Measurements from ENCODE around the gene VDAC1. TPM values are rescaled to one million over a fixed set of nuclear protein-coding genes. Genes with fewer than 3 reads are reported as not detected.

VDAC1 gene
- total and polyA plus RNA-seq, 2 donors: 101 to 166 TPM

DNA sequence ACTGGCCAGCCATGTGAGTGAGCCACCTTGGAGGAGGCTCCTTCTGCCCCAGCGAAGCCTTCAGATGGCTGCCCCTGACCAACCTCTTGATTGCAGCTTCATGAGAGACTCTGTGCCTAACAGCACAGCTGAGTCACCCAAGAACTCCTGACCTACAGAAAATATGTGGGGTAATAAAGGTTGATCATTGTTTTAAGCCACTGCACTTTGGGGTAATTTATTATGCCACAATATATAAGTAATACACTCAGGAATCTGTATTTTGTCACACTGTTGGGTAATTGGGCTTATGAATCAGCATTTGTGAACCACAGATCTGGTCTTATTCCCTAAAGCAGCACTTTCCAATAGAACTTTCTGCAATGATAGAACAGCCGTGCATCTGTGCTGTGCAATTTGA, 24.4 kb upstream of the VDAC1 start:
- H3K4me1 ChIP-seq (ENCODE audit: control insufficient read depth in 2 of 2, insufficient read depth in 2 of 2, low read length in 2 of 2): peaks cover 0 to 4% of the 10 kb centered on the region in 2 donors
- 99% methylated on average over 2 of the region's 2 CpGs for WGBS
- no peaks in the 10 kb centered on the region for H3K27me3 ChIP-seq (ENCODE audit: control insufficient read depth in 2 of 2, insufficient read depth in 1 of 2, low read length in 1 of 2)
- DNase-seq (ENCODE audit: low read depth in 6 of 9, low spot score in 9 of 9): no peak
- H3K9me3 ChIP-seq (ENCODE audit: control insufficient read depth in 2 of 2, insufficient read depth in 1 of 2, low read length in 1 of 2): peaks cover 0 to 8% of the 10 kb centered on the region in 2 donors
- peaks cover 5 to 10% of the 10 kb centered on the region in 2 donors for H3K36me3 ChIP-seq (ENCODE audit: control insufficient read depth in 2 of 2, insufficient read depth in 2 of 2, low read length in 1 of 2)
- H3K4me3 ChIP-seq (ENCODE audit: low read length in 2 of 2): no peak overlapping the region
- no peak overlapping the region for H3K27ac ChIP-seq (ENCODE audit: low read depth in 1 of 2, low read length in 1 of 2)

DNA sequence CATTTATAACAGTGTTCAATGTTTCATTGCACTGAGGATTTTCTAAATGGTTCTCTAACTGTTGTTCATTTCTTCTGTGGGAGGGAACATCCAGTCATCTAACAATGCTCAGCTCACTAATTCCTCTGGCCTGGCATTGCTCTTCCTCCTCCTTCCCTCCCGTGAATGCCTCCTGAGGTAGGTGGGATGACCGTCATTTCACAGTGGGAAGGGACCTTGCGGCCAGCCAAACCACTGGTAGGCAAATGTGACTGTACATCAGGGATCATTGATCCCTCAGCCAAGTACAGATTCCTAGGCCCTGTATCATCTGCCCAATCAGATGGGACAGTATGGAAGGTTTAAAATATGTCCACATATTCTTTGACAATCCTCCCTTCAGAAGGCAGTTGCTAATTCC, 23.7 kb upstream of the VDAC1 start:
- WGBS: over 99% methylated on average over 3 of the region's 3 CpGs
- DNase-seq (ENCODE audit: low read depth in 6 of 9, low spot score in 9 of 9): no peak

DNA sequence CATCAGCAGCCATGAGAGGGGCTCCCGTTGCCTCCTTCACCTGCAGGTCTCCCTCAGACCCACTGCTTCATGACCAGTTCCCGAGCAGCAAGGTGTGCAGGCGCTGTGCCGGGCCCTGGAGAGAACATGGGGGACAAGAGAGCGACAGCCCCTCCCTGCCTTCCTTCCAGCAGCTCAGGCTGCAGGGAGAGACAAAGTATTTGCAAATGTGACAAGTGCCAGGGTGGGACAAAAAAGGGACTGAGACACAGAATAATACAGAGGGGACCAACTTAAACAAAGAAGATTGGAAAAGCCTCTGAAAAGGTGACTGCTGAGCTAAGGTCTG, 22.5 kb upstream of the VDAC1 start:
- no peak for DNase-seq (ENCODE audit: low read depth in 6 of 9, low spot score in 9 of 9)
- Histone ChIP-seq H3K27ac (ENCODE audit: low read depth in 1 of 2, low read length in 1 of 2) (no peak overlapping the region), H3K4me1 (ENCODE audit: control insufficient read depth in 2 of 2, insufficient read depth in 2 of 2, low read length in 2 of 2) (peaks cover 0 to 4% of the 10 kb centered on the region in 2 donors), H3K4me3 (ENCODE audit: low read length in 2 of 2) (no peak overlapping the region), H3K9me3 (ENCODE audit: control insufficient read depth in 2 of 2, insufficient read depth in 1 of 2, low read length in 1 of 2) (peaks cover 0 to 3% of the 10 kb centered on the region in 2 donors), H3K36me3 (ENCODE audit: control insufficient read depth in 2 of 2, insufficient read depth in 2 of 2, low read length in 1 of 2) (peaks cover 5 to 10% of the 10 kb centered on the region in 2 donors), H3K27me3 (ENCODE audit: control insufficient read depth in 2 of 2, insufficient read depth in 1 of 2, low read length in 1 of 2) (no peaks in the 10 kb centered on the region)
- WGBS: 96% methylated on average over 5 of the region's 5 CpGs

More for the DNA sequence above, 23.7 kb upstream of the VDAC1 start:
- Histone ChIP-seq H3K36me3 (ENCODE audit: control insufficient read depth in 2 of 2, insufficient read depth in 2 of 2, low read length in 1 of 2) (peaks cover 5 to 10% of the 10 kb centered on the region in 2 donors), H3K4me3 (ENCODE audit: low read length in 2 of 2) (no peak overlapping the region), H3K9me3 (ENCODE audit: control insufficient read depth in 2 of 2, insufficient read depth in 1 of 2, low read length in 1 of 2) (peaks cover 0 to 8% of the 10 kb centered on the region in 2 donors), H3K27ac (ENCODE audit: low read depth in 1 of 2, low read length in 1 of 2) (no peak overlapping the region), H3K27me3 (ENCODE audit: control insufficient read depth in 2 of 2, insufficient read depth in 1 of 2, low read length in 1 of 2) (no peaks in the 10 kb centered on the region), H3K4me1 (ENCODE audit: control insufficient read depth in 2 of 2, insufficient read depth in 2 of 2, low read length in 2 of 2) (peaks cover 0 to 4% of the 10 kb centered on the region in 2 donors)

DNA sequence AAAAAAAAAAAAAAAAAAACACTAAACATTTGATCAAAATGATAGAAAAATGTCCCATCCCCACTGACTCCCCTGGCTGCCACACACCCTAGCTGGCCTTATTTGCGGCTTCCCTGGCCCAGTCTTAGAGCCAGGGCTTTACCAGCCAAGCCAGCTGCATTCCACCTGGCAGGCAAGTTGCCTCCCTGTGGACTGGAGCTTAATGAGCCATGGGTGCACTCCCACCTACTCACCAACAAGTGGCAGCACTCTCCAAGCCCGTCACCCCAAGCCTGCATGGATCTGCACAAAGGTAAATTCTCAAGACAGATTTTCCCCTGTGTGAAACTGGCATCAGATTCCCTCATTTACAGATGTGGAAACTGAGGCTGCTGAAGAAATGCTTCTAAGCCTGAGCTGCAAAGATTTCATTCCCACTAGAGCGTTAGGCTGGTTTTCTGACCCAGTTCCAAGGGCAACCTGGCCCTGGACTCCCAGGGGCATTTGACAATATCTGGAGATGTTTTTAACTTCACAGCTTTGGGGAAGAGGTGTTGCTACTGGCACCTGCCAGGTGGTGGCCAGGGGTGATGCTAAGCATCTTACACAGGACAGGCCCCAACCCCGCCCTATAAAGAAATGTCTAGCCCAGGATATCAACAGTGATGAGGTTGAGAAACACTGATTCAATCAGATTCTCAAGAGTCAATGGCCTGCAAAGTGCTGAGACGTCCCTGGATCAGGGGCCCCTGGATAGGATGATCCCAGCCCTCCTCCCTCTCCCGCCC, 21.9 kb upstream of the VDAC1 start:
- Histone ChIP-seq H3K36me3 (ENCODE audit: control insufficient read depth in 2 of 2, insufficient read depth in 2 of 2, low read length in 1 of 2) (peaks cover 5 to 10% of the 10 kb centered on the region in 2 donors), H3K27ac (ENCODE audit: low read depth in 1 of 2, low read length in 1 of 2) (no peak overlapping the region), H3K4me3 (ENCODE audit: low read length in 2 of 2) (no peak overlapping the region), H3K27me3 (ENCODE audit: control insufficient read depth in 2 of 2, insufficient read depth in 1 of 2, low read length in 1 of 2) (no peaks in the 10 kb centered on the region), H3K9me3 (ENCODE audit: control insufficient read depth in 2 of 2, insufficient read depth in 1 of 2, low read length in 1 of 2) (peaks cover 0 to 3% of the 10 kb centered on the region in 2 donors), H3K4me1 (ENCODE audit: control insufficient read depth in 2 of 2, insufficient read depth in 2 of 2, low read length in 2 of 2) (peaks cover 0 to 4% of the 10 kb centered on the region in 2 donors)
- 76% methylated on average over 6 of the region's 6 CpGs for WGBS
- DNase-seq (ENCODE audit: low read depth in 6 of 9, low spot score in 9 of 9): peak in 4 of 9 donors; percentile 60 to 80 (median 65)

DNA sequence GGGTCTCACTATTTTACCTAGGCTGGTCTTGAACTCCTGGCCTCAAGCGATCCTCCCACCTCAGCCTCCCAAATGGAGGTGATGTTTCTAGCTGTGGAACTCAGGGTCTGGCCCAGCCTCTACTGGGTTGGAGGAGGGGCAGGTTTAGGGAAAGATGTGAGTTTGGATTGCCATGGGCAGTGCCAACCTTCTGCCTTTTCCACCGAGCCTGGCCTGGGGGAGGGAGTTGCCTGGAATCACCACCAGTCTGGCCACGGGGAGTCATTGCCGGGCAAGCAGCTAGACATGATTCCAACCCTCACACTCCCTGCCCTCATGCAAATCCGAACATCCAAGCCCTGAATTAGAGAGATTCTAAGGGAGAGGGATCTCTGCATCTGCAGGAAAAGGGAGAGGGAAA, 21.0 kb upstream of the VDAC1 start:
- H3K36me3 ChIP-seq (ENCODE audit: control insufficient read depth in 2 of 2, insufficient read depth in 2 of 2, low read length in 1 of 2): peaks cover 5 to 10% of the 10 kb centered on the region in 2 donors
- peaks cover 0 to 4% of the 10 kb centered on the region in 2 donors for H3K4me1 ChIP-seq (ENCODE audit: control insufficient read depth in 2 of 2, insufficient read depth in 2 of 2, low read length in 2 of 2)
- WGBS: 96% methylated on average over 5 of the region's 5 CpGs
- H3K27ac ChIP-seq (ENCODE audit: low read depth in 1 of 2, low read length in 1 of 2): no peak overlapping the region
- H3K27me3 ChIP-seq (ENCODE audit: control insufficient read depth in 2 of 2, insufficient read depth in 1 of 2, low read length in 1 of 2): no peaks in the 10 kb centered on the region
- DNase-seq (ENCODE audit: low read depth in 6 of 9, low spot score in 9 of 9): no peak
- peaks cover 0 to 3% of the 10 kb centered on the region in 2 donors for H3K9me3 ChIP-seq (ENCODE audit: control insufficient read depth in 2 of 2, insufficient read depth in 1 of 2, low read length in 1 of 2)
- no peak overlapping the region for H3K4me3 ChIP-seq (ENCODE audit: low read length in 2 of 2)

DNA sequence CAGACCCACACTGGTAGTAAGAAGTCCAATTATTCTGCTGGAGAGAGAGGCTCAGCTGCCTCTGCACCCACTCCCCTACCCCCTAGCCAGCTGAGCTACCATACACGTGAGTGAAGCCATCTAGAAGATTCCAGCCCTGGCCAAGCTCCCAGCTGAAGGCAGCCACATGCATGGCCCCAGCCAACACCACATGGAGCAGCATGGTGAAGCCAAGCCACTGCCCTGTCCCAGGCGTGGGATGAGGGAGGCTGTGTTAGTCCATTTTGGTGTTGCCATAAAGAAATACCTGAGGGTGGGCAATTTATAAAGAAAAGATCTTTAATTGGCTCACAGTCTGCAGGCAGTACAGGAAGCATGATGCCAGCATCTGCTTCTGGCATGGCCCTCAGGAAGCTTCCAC, 20.0 kb upstream of the VDAC1 start:
- H3K36me3 ChIP-seq (ENCODE audit: control insufficient read depth in 2 of 2, insufficient read depth in 2 of 2, low read length in 1 of 2): peaks cover 5 to 10% of the 10 kb centered on the region in 2 donors
- H3K27me3 ChIP-seq (ENCODE audit: control insufficient read depth in 2 of 2, insufficient read depth in 1 of 2, low read length in 1 of 2): no peaks in the 10 kb centered on the region
- no peak for DNase-seq (ENCODE audit: low read depth in 6 of 9, low spot score in 9 of 9)
- peaks cover 0 to 3% of the 10 kb centered on the region in 2 donors for H3K9me3 ChIP-seq (ENCODE audit: control insufficient read depth in 2 of 2, insufficient read depth in 1 of 2, low read length in 1 of 2)
- over 99% methylated on average over 2 of the region's 2 CpGs for WGBS
- H3K27ac ChIP-seq (ENCODE audit: low read depth in 1 of 2, low read length in 1 of 2): no peak overlapping the region
- no peak overlapping the region for H3K4me3 ChIP-seq (ENCODE audit: low read length in 2 of 2)
- H3K4me1 ChIP-seq (ENCODE audit: control insufficient read depth in 2 of 2, insufficient read depth in 2 of 2, low read length in 2 of 2): peaks cover 0 to 4% of the 10 kb centered on the region in 2 donors

DNA sequence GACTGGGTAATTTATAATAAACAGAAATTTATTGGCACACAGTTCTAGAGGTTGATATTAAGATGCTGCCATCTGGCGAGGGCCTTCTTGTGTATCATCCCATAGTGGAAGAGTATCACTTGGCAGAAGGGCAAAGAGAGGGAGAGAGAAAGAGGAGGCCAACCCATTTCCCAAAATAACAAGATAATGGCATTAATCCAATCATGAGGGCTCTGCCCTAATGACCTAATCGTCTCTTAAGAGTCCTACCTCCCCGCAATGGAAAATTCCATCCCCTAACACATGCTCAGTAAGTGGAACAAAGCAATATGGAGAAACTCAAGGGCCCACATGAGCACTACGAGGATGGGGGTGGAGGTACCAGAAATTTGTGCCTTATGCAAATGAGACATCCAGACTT, 17.6 kb upstream of the VDAC1 start:
- peaks cover 0 to 3% of the 10 kb centered on the region in 2 donors for H3K36me3 ChIP-seq (ENCODE audit: control insufficient read depth in 2 of 2, insufficient read depth in 2 of 2, low read length in 1 of 2)
- WGBS: 95% methylated on average over 4 of the region's 4 CpGs

DNA sequence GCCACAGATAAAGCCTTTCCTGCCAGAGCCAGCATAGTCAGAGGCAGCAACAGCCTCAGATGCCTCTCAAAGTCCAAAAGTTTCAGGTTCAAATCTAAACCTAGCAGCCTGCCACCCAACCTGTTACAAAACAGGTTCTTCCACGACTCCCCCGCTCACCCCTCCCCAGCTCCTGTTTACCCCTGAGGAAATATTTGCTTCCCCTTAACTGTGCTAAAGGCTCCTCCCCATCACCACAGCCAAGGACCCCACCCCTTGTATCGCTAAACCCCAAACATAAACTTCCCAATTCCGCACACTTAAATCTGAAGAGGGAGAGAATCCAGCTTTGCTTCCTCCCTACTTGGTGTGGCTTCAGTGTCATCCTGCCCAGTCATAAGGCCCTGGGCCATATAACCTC, 15.4 kb upstream of the VDAC1 start:
- Histone ChIP-seq H3K36me3 (ENCODE audit: control insufficient read depth in 2 of 2, insufficient read depth in 2 of 2, low read length in 1 of 2) (peaks cover 0 to 3% of the 10 kb centered on the region in 2 donors), H3K4me3 (ENCODE audit: low read length in 2 of 2) (no peak overlapping the region), H3K27ac (ENCODE audit: low read depth in 1 of 2, low read length in 1 of 2) (no peak overlapping the region), H3K27me3 (ENCODE audit: control insufficient read depth in 2 of 2, insufficient read depth in 1 of 2, low read length in 1 of 2) (no peaks in the 10 kb centered on the region), H3K4me1 (ENCODE audit: control insufficient read depth in 2 of 2, insufficient read depth in 2 of 2, low read length in 2 of 2) (no peaks in the 10 kb centered on the region), H3K9me3 (ENCODE audit: control insufficient read depth in 2 of 2, insufficient read depth in 1 of 2, low read length in 1 of 2) (no peaks in the 10 kb centered on the region)
- 69% methylated on average over 4 of the region's 4 CpGs for WGBS
- no peak for DNase-seq (ENCODE audit: low read depth in 6 of 9, low spot score in 9 of 9)

More for the DNA sequence above, 17.6 kb upstream of the VDAC1 start:
- Histone ChIP-seq H3K4me3 (ENCODE audit: low read length in 2 of 2) (no peak overlapping the region), H3K27me3 (ENCODE audit: control insufficient read depth in 2 of 2, insufficient read depth in 1 of 2, low read length in 1 of 2) (no peaks in the 10 kb centered on the region), H3K27ac (ENCODE audit: low read depth in 1 of 2, low read length in 1 of 2) (no peak overlapping the region), H3K9me3 (ENCODE audit: control insufficient read depth in 2 of 2, insufficient read depth in 1 of 2, low read length in 1 of 2) (peaks cover 0 to 3% of the 10 kb centered on the region in 2 donors), H3K4me1 (ENCODE audit: control insufficient read depth in 2 of 2, insufficient read depth in 2 of 2, low read length in 2 of 2) (peaks cover 0 to 4% of the 10 kb centered on the region in 2 donors)
- DNase-seq (ENCODE audit: low read depth in 6 of 9, low spot score in 9 of 9): no peak

DNA sequence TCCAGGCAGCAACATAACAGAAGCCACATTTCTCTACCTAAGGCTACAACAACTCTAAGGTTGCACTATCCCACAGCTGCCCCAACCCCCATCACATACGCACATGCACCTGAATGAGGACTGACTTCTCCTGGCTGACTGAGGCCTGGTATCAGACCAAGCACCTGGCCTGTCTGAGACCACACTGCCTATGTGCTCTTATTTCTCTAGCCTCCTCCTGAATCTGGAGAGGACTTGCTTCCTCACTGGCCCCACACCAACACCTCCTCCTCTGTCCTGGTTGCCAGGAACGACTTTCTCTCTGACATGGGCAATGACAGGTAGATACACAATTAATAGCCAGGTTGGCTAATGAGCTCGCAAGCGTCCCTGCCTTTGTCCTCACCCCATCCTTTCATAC, 14.9 kb upstream of the VDAC1 start:
- no peak overlapping the region for H3K27ac ChIP-seq (ENCODE audit: low read depth in 1 of 2, low read length in 1 of 2)
- 87% methylated on average over 4 of the region's 4 CpGs for WGBS
- H3K27me3 ChIP-seq (ENCODE audit: control insufficient read depth in 2 of 2, insufficient read depth in 1 of 2, low read length in 1 of 2): no peaks in the 10 kb centered on the region
- peaks cover 0 to 3% of the 10 kb centered on the region in 2 donors for H3K36me3 ChIP-seq (ENCODE audit: control insufficient read depth in 2 of 2, insufficient read depth in 2 of 2, low read length in 1 of 2)
- DNase-seq (ENCODE audit: low read depth in 6 of 9, low spot score in 9 of 9): no peak
- H3K9me3 ChIP-seq (ENCODE audit: control insufficient read depth in 2 of 2, insufficient read depth in 1 of 2, low read length in 1 of 2): no peaks in the 10 kb centered on the region
- no peaks in the 10 kb centered on the region for H3K4me1 ChIP-seq (ENCODE audit: control insufficient read depth in 2 of 2, insufficient read depth in 2 of 2, low read length in 2 of 2)
- H3K4me3 ChIP-seq (ENCODE audit: low read length in 2 of 2): no peak overlapping the region
